ENCODE measurements around the gene NUFIP1. TPM values are rescaled to one million over a fixed set of nuclear protein-coding genes. Genes with fewer than 3 reads are reported as not detected.
"Not testable (repeated sequence)": the region's sequence is repeated elsewhere in the genome, so short reads cannot be mapped to it uniquely, and the experiment has no call there.

The NUFIP1 gene
- polyA plus RNA-seq, 5 donors: 10.0 to 12.0 (median 11.5) TPM

DNA sequence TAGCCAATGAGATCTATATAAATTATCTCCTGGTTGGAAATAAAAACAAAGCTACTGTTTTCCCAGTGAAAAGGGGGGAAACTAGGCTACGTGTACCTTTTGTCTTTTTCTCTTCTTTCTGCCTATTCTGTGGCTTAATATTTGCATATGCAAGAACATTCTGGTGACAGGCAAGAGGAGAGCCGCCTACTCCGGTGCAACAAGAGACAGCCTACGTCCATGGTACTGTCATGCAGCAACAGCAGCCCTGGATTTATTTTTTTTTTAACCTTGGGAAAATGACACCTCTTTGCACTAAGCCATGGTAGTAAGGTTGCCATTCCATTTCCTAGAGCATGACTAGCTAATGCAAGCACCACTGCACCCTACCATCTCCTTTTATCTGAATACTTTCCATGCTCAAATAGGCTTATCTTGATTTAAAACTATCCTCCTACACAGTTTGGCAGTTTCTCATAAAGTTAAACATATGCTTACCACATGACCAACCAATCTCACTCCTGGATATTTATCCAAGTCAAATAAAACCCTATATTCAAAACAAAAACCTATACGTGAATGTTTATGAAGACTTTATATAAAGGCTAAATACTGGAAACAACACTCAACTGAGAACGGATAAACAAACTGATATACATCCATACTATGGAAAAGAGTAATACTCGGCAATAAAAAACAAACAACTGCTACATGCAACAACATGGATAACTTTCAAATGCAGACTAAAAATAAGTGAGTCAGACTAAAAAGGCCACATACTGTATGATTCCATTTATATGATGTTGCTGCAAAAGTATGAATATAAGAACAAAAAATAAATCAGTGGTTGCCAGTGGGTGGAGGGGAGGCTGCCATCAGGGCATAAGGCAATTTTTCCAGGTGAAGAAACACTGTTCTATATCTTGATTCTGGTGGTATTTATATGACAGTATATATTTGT, 17.3 kb downstream of the NUFIP1 start:
- DNase-seq: no peak

GRCh38 chr13:44969551-44970484, 19.5 kb downstream of the NUFIP1 start:
- peak; percentile 40 to 60 for DNase-seq

DNA sequence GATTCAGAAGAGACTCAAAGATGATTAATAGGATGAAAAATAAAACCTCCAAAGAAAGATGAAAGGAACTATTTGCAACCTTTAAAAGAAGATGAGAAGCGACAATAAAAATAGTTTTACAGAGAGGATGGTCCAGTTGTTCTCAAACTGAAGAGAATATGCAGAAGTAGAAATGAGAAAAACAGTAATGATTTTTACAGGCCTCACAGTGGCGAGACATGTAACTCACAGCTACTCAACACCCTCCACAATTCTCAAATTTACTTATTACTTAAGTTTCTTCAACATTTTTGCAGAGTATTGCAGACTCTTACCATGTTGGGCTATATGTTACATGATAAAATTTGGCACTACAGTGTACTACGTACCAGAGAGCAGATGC, 20.8 kb downstream of the NUFIP1 start:
- no peak for DNase-seq

DNA sequence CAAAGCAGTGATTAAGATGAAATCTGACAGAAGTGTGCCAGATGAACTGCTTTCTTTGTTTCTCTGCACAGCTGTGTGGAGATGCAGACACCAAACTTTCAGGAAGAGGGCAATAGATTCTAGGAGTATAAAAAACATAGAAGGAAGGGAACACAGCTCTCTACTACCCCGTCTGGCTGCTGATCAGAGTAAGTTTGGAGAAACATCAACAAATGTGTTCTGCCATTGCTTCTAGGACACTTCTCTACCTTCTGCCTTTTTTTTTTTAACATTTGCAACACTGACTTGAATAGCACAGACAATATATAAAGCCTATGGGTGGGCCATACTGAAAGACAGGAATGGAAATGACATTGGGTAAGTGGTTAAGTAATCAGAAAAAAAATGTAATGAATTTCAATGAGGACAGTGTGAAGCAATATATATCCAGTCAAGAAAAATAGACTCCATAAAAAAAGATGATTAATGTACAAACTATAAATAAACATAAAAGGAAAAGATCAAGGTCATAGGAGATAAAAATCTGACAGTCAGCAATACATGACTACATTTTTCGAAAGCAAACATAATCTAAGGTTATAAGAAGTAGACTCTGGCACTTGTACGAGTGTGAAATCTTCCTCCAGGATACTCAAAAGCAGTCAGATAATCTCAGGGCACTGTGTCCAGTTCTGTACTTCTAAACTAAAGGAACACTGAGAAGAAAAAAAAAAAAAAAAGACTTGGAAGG, 21.4 kb downstream of the NUFIP1 start:
- no peak for DNase-seq

DNA sequence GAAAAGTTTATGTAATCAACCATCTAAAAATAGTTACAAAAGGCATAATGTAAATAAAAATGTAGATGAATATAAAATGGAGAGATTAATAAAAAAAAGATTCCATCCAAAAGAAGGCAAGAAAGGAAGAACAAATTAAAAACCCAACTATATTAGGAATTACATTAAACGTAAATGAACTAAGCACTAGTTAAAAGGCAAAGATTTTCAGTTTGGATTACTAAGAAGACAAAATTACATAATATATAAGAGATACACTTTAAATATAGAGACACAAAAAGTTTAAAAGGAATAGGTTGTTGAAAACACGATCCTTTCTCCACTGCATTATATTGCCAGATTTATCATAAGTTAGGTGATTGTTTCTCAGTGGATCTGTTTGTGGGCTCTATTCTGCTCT, 27.3 kb downstream of the NUFIP1 start:
- no peak for DNase-seq

- DNase-seq: no peak
These were observed 33.9 kb downstream of the NUFIP1 start for GRCh38 chr13:44955406-44955805.

- DNase-seq: no peak
These were observed 35.0 kb downstream of the NUFIP1 start for GRCh38 chr13:44954224-44954623.

DNA sequence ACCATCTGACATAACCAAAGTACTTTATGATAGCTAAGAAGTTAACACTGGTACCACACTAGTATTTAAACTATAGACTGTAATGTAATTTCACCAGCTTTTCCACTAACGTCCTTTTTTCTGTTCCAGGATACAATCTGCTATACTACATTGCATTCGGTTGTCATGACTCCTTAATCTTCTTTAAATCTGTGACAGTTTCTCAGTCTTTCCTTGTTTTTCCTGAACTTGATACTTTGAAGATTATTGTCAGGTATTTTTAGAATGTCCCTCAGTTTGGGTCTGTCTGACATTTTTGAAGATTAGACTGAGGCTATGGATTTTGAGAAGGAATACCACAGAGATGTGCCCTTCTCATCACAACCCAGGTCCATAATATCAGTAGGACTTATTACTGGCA, 36.6 kb downstream of the NUFIP1 start:
- DNase-seq: no peak

- no peak for DNase-seq
These were observed 38.1 kb downstream of the NUFIP1 start for GRCh38 chr13:44951184-44951583.

DNA sequence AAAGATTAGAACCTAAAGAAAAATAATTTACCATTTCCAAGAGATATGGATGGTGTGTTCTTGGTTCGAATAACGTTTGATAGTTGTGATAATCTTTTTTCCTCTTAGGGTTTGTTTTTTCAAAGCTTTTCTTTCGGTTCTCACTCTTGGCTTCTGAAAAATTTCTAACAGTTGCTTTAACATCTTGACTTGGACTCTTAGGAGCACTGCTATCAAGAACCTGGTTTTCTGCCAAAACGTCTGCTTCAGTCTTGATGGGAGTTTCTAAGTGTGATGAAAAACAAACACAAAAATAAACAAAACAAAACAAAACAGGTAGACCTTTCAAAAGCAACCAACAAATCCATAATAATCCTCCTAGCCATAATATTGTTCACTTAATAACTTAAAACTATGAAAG, 45.9 kb downstream of the NUFIP1 start:
- not testable (repeated sequence) for DNase-seq

DNA sequence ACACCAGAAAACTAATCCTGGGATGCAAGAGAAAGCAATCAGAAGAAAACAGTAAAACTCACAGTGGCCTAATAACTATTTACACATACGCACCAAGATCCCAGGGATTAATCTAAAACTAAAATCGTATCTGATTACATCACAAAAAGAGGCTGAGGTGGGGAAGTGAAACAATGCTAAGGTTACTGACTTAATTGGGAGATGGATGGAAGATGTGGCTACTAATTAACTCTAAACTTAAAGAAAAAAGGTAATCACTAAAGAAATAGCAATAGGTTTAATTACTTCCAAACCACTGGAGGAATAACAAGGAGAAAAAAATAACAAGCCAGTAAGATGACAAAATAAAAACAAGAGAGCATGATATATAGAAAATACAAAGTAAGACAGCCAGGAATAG, 50.4 kb downstream of the NUFIP1 start:
- no peak for DNase-seq

- no peak for DNase-seq
These were observed 53.0 kb downstream of the NUFIP1 start for GRCh38 chr13:44936246-44936645.

DNA sequence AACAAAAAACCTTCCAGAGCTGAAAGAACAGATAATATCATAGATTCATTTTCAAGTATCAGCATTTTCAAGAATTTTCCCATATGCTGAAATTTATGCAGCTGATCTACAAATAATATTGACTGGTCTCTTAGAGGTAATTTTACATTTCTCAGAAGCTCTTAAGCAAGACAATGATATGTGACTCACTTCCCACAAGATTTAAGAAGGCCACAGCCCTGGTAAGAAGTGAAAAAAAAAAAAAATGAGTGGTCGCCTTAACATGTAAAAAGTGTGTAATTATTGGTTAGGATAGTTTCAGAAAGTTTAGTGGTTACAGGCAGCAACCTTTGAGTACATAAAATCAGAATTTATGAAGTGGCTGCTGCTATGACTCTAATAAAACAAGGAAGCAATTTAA, 54.5 kb downstream of the NUFIP1 start:
- DNase-seq: no peak

DNA sequence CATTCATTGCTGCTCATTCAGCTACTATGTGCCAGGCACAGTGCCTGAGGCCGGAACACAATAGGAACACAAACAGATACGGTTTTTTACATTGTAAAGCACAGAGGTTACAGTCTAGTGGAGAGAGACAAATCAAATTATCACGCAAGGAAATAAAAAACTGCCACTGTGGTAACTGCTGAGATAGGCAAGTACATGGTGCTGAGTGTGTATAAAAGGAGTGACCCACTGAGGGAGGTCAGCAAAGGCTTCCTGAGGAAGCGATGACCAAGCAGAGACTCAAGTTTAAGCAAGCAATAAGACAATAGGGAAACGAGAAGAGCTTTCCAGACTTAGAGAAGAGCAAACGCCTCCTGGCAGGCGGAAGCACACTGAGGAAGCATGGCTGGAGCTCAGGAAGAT, 56.4 kb downstream of the NUFIP1 start:
- DNase-seq: no peak

DNA sequence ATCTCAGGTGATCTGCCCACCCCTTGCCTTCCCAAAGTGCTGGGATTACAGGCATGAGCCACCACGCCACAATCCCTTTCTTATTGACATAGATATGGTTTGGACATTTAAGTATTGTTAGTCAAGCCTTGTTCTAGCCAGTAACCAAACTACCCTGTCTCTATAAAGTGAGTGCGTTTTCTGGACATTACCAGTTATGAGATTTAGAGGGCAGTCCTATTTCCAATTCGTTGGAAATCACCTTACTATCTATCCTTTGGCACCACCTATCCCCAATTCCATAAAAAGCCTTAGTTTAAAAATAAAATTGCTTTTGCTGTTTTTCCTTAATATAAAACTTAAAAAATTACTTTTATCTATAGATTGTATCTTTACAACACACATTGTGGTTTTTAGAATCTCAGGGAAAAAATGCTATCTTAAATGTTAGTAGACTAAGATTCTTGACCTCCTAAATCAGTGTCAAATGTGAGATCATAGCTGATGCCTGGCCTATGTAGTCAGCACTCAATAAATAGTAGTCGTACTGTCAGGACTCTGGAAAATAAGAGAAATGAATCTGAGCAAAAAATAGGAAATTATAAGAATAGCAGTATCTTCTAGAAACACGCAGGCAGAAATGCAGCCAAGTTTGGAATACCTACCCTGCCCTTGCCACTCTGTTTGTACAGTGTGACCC, 57.0 kb downstream of the NUFIP1 start:
- no peak for DNase-seq

DNA sequence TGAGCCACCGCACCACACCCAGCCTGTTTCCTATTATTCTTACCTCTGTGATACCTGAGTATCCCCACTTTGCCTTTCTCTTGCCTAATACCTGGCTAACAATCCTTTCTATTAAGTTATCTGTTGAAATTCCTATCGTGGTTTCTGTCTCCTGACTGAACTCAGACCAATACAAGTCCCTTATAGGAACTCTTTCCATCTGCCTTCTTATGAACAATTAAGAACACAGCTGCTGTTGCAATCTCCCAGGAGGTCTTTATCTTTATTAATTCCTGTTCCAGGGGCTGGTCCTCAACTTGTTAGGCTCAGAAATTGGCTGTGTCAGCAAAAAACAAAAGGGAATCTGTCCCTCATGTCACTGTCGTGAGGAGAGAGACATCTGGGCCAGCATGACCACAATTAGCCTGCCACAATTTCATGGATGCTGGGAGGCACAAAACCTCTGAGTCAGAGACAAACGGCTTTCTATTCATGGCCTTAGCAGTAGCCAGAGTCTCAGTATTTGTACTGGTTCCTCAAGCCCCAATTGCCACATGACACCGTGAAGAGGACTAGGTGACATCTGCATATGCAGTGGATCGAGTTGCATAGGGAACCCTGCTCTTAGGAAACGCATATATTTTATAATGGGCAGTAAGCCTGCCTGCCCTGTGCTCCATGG, 58.2 kb downstream of the NUFIP1 start:
- no peak for DNase-seq

DNA sequence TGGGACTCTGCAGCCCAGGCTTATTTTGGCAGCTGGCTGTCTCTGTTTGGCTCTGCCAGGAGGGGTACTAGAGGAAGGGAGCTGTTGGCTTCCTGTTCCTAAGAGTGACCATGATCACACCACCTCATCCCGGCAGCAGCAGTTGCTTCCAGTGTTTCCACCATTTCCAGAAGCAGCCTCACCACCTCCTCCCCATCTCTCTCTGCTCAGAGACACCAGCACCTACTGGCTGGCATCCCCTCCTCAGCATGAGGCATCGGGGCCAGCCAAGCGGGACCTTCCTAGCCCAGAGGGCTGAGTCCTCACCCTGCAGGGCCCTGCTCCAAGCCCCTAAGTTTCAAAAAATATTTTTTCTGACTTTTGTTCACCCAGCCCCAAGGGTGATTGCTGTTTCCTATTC, 59.0 kb downstream of the NUFIP1 start:
- DNase-seq: no peak

- no peak for DNase-seq
These were observed 59.6 kb downstream of the NUFIP1 start for GRCh38 chr13:44929692-44930091.

DNA sequence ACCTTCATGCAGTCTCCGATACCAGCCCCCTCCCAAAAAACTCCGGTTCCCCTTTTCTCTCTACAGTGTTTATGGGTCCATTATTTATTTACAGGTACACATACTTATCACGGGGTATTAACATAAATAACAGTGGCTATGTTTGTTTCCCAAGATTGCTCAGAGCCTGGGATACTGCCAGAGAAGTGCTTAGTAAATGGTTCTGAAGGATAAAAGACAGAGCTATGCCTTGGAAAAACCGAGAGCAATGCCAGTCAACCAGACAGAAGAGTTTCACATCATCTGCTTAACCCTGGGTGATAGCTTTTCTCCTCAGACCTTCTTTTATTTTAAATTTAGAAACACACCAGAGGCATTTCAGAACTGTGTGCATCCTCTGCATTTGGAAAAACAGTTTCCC, 61.3 kb downstream of the NUFIP1 start:
- no peak for DNase-seq

DNA sequence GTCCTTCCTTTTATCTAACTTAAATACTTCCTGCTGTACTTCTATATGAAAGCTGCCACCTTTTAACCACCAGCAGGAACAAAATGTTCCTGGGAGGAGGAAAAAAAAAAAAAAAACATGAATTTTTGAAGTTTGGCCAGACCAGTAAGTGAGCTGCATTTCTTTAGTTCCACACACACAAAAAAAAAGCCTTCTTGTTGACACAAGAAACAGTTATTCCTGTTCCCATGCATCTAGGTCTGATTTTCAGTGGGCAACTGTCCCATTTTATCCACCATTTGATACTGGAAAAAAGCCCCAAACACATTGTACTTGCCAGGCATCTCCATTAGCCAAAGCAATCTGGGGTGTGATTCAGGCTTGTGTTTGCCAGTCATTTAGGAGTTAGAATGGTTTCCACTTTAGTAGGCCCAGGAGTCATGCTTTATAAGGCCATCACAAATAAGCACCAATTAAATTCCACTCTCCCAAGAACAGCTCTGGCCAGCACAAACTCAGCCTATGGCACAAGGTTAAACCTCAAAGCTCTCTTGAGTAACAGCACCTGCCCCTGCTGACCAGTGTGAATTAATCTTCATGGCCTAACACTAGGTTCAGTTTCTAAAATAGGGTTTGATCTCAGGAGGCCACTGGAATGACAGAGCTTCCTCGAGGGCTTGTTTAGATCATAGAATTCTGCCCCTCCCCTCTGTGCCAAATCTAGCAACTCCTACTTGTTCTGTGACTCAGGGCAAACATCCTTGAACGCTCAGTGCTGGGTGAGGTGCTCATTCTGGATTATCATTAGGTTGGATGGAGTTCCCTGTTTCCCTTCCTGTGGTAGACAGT, 67.1 kb downstream of the NUFIP1 start:
- no peak for DNase-seq
